Activated CD4-positive, alpha-beta T cell treated with anti-CD3 and anti-CD28 coated beads for 24 hours (primary cell): ENCODE measurements around the gene CREB3L2.

Experiments used
- DNase-seq, 2 donors: peaks; one replicate each; pipeline ENCODE4 v3.0.0-alpha.2; 2020; ENCODE audit warnings: low read depth in 2 of 2

CREB3L2 gene

GRCh38 chr7:137898839-137899721, 102.8 kb downstream of the CREB3L2 start:
- peak; percentile 65 to 67 for DNase-seq

- DNase-seq: no peak
Measured at GRCh38 chr7:137895301-137896221, 106.3 kb downstream of the CREB3L2 start.

- no peak for DNase-seq
Measured at GRCh38 chr7:137893143-137893742, 108.6 kb downstream of the CREB3L2 start.

GRCh38 chr7:137891016-137891655, 110.8 kb downstream of the CREB3L2 start:
- no peak for DNase-seq

- no peak for DNase-seq
Measured at GRCh38 chr7:137890449-137890921, 111.4 kb downstream of the CREB3L2 start.

- DNase-seq: no peak
Measured at GRCh38 chr7:137888241-137888640, 113.6 kb downstream of the CREB3L2 start.

- no peak for DNase-seq
Measured at GRCh38 chr7:137886746-137887145, 115.1 kb downstream of the CREB3L2 start.

GRCh38 chr7:137886281-137886680, 115.6 kb downstream of the CREB3L2 start:
- DNase-seq: no peak

- DNase-seq: no peak
Measured at GRCh38 chr7:137885678-137886077, 116.2 kb downstream of the CREB3L2 start.

- no peak for DNase-seq
Measured at GRCh38 chr7:137882806-137883205, 119.1 kb downstream of the CREB3L2 start.

GRCh38 chr7:137882261-137882668, 119.6 kb downstream of the CREB3L2 start:
- DNase-seq: no peak

- DNase-seq: no peak
Measured at GRCh38 chr7:137881607-137882260, 120.2 kb downstream of the CREB3L2 start.

GRCh38 chr7:137880432-137880831, 121.5 kb downstream of the CREB3L2 start:
- no peak for DNase-seq

- no peak for DNase-seq
Measured at GRCh38 chr7:137879357-137880158, 122.3 kb downstream of the CREB3L2 start.

- DNase-seq: no peak
Measured at GRCh38 chr7:137878333-137878961, 123.4 kb downstream of the CREB3L2 start.

- no peak for DNase-seq
Measured at GRCh38 chr7:137877027-137877675, 124.7 kb downstream of the CREB3L2 start.

- DNase-seq: no peak
Measured at GRCh38 chr7:137875746-137876145, 126.1 kb downstream of the CREB3L2 start.

- no peak for DNase-seq
Measured at GRCh38 chr7:137873979-137874777, 127.7 kb downstream of the CREB3L2 start.
